GM10248 (cell line): ENCODE data around the gene NELL2.

Experiments
- CTCF ChIA-PET: fragments of 300-600 bp; sonication (Branson Sonifier 250); formaldehyde crosslinking; extraction: SDS; loops from one replicate; lab custom pipeline; 2021; ENCODE audit warnings: antibody characterized with exemption; lab: Yijun Ruan, JAX
- POLR2A ChIA-PET: fragments of 350-650 bp; sonication (Branson Sonifier 250); formaldehyde crosslinking; extraction: SDS; loops from one replicate; lab custom pipeline; 2020; ENCODE audit warnings: antibody characterized with exemption; lab: Yijun Ruan, JAX
- DNase-seq: peaks from one replicate; pipeline ENCODE4 v3.0.0; 2012; ENCODE audit errors: extremely low spot score
- CTCF ChIP-seq: IDR thresholded peaks from 2 replicates; pipeline ENCODE4 v1.5.1; 2012; ENCODE audit warnings: mild to moderate bottlenecking, low read depth; ENCODE audit errors: extremely low read depth, missing control alignments, control extremely low read depth

NELL2 gene

GRCh38 chr12:44673811-44674210 is 202.3 kb downstream of the NELL2 start:
- CTCF ChIA-PET = no interaction called here
- no peak for DNase-seq
- POLR2A ChIA-PET = no interaction called here
- no peak for TF ChIP-seq CTCF

- POLR2A ChIA-PET = no interaction called here
- CTCF ChIA-PET = interaction anchor here (1.6 kb wide), 1 partner anchor 9 kb away, joined by 3 read pairs; no protein-coding TSS in a partner anchor
- TF ChIP-seq CTCF = no peak
- no peak for DNase-seq
Measured at GRCh38 chr12:44672042-44672441, 204.1 kb downstream of the NELL2 start.

DNA sequence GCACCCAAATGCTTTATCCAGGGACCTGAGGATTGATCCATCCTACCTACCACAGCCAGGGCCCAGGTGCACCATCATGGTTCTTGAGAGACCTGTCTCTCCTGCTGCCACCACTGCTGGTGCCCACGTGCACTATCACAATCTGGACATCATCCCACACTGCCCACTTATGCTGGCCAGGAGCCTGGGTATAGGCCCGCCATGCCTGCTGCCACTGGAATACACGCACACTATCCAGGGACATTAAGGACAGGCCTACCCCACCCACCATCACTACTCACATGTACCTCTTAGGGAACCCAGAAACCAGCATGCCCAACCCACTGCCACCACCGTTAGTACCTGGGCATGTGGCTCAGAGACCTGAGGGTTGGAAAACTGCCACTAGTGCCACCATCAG is 207.7 kb downstream of the NELL2 start:
- no peak for DNase-seq
- no peak for TF ChIP-seq CTCF
- CTCF ChIA-PET = no interaction called here
- POLR2A ChIA-PET = no interaction called here

GRCh38 chr12:44667461-44667860 is 208.7 kb downstream of the NELL2 start:
- POLR2A ChIA-PET = no interaction called here
- CTCF ChIA-PET = no interaction called here
- DNase-seq = no peak
- TF ChIP-seq CTCF = no peak

DNA sequence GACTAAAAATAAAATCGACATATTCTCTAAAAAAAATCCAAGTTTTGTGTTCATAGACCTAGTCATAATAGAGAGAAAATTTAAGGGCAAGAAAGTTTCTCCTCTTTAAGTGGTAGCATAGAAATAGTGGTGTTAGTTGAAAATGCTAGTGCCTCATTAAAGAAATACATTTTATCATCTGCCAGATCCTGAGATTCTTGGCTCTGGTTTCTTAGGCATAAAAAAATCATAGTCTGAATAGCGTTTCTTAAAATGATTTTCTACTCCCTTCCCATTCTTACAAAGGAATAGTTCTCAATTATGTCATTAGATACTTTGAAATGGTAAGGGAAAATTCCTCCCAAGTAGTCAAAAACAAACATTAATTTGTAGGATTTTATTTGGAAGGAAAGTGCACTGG is 212.8 kb downstream of the NELL2 start:
- no peak for TF ChIP-seq CTCF
- no peak for DNase-seq
- CTCF ChIA-PET = interaction anchor here (0.8 kb wide), 1 partner anchor 9 kb away, joined by 3 read pairs; no protein-coding TSS in a partner anchor
- POLR2A ChIA-PET = no interaction called here

DNA sequence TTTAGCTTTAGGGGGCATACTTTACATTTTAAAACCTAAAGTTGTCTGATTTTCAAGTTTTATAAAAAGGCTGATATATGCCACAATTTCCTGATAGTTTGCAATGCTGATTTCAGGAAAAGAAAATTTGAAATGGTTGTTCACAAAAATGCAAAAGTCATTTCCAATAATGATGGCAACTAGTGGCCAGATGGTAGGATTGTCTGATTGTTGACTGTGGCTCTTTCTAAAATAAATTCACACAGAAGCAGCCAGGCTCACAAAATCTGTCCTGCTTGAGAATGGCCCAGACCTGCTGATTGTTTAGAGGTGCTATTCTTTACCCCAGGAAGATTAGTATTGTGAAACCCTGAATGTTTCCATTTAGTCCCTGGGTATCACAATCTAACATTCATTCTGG is 220.3 kb downstream of the NELL2 start:
- POLR2A ChIA-PET = no interaction called here
- no peak for TF ChIP-seq CTCF

More for the DNA sequence above, 220.3 kb downstream of the NELL2 start:
- CTCF ChIA-PET = no interaction called here
- no peak for DNase-seq
